HG02970 (cell line): Measurements from ENCODE around the gene SLC13A3.

ENCODE experiments used
- ATAC-seq: cut with Tn5 transposase; IDR thresholded peaks from one replicate; pipeline ENCODE4 v1.9.1; 2021; ENCODE audit warnings: mild to moderate bottlenecking, moderate library complexity, moderate number of reproducible peaks; ENCODE audit not compliant: unreplicated experiment, low FRiP score

The SLC13A3 gene

DNA sequence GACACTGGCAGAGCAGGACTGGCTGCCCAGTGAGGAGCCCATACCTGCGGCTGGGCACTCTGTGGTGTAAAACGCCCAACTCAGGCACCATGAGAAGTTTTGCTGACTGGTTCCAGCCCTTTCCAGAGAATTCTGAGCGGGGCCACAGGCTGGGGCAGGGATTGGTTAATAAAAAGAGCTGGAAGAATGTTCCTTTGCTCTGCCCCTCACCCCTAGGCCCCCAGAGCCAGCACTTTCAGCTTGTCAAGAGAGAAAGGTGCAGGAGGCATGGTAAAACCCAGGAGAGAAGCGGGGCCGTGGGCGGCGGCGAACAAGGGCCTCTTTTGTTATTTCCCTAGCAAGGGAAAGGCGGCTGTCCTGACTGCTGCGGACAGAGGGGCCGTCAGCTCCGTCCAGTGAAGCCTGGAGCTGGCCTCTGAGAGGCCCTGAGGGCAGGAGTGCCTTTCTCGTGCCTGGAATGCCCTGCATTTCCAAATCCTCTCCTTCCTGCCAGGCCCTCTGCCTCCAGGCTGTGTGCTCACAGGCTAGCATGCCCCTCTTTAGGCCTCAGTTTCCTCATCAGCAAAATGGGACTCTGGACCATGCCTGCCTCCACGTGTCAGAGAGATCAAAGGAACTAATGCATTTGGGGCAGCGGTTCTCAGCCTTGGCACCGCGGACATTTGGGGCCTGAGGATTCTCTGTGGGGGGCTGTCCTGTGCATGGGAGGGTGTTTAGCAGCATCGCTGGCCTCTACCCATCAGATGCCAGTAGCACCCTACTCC, 12.9 kb downstream of the SLC13A3 start:
- no peak for ATAC-seq

- ATAC-seq, result no peak
These were observed 13.7 kb downstream of the SLC13A3 start for GRCh38 chr20:46637427-46638133.

GRCh38 chr20:46637020-46637419, 14.2 kb downstream of the SLC13A3 start:
- no peak for ATAC-seq

GRCh38 chr20:46636514-46636913, 14.7 kb downstream of the SLC13A3 start:
- ATAC-seq, result no peak

DNA sequence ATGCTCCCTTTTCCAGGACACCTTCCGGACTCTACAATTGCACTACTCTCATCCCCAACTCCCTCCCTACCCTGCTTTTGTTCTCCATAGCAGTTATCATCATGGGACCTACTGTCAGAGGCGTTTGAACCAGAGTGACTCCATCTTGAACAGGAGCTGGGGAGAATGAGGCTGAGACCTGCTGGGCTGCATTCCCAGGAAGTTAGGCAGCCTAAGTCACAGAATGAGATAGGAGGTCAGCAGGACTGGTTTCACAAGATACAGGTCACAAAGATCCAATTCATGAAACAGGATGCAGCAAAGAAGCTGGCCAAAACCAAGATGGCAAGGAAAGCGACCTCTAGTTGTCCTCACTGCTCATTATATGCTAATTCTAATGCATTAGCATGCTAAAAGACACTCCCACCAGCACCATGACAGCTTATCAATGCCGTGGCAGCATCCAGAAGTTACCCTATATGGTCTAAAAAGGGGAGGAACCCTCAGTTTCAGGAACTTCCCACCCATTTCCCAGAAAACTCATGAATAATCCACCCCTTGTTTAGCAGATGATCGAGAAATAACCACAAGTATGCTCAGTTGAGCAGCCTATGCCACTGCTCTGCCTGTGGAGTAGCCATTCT, 15.6 kb downstream of the SLC13A3 start:
- no peak for ATAC-seq

DNA sequence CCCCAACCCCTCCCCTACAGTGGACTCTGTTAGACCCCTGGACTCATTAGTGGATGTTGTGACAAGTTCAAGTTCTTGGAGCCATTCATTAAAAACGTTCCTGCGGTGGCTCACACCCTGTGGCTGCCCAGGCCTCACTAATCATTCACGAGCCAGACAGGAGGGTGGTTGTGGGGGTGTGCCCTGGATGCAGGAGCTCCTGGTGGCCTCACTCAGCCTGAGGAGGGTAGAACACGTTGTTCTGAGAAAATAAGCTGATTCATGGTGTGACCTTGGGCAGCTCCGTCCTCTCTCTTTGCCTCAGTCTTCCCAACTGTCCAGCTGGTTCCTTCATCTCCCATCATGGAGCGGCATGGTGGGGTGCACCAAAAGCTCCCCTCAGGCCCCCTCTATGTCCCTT, 16.7 kb downstream of the SLC13A3 start:
- no peak for ATAC-seq

DNA sequence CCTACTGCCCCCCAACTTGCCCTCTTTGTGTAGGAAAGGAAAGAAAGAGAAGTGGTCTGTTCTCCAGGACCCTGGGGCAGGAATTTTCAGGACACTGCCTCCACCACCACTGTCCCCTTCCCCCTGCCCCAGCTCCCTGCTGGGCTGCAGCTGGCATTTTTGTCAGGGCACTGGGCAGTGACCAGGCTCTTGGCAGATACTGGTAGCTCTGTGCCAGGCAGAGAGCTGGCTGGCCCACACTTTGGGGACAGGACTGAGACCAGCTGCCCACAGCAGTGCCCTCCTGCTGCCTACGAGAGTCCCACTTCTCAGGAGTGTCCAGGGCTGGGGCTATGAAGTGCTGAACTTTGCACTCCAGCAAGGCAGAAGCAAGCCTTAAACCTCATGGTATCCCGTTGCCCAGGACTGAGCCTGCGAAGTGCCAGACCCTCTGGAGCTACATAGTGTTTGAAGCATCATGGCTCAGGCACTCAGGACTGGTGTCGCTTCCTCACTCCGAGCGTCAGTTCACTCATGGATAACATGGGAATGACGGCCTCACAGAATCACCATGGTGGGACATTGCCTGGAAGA, 19.3 kb downstream of the SLC13A3 start:
- ATAC-seq, result no peak

GRCh38 chr20:46631212-46631869, 19.9 kb downstream of the SLC13A3 start:
- ATAC-seq, result no peak

GRCh38 chr20:46630306-46630705, 21.0 kb downstream of the SLC13A3 start:
- ATAC-seq, result no peak

DNA sequence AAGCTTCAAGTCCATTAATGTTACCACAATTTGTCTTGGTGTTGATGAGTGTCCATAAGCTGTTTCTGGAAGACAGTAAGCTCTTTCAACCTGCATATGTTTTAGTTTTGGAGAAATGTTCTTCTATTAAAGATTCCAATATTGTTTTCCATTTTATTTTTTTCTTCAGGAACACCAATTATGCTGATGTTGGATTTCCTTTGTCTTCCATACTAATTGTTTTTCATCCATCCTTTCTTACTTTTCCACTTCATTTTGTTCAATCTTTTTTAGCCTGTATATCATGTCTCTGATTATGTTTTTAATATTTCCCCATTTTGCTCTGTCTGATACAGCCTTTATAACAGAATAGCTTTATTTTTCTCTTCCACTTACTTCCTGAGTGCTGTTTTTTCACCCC, 21.9 kb downstream of the SLC13A3 start:
- no peak for ATAC-seq

GRCh38 chr20:46627234-46627633, 24.0 kb downstream of the SLC13A3 start:
- no peak for ATAC-seq

GRCh38 chr20:46626758-46627157, 24.5 kb downstream of the SLC13A3 start:
- no peak for ATAC-seq

DNA sequence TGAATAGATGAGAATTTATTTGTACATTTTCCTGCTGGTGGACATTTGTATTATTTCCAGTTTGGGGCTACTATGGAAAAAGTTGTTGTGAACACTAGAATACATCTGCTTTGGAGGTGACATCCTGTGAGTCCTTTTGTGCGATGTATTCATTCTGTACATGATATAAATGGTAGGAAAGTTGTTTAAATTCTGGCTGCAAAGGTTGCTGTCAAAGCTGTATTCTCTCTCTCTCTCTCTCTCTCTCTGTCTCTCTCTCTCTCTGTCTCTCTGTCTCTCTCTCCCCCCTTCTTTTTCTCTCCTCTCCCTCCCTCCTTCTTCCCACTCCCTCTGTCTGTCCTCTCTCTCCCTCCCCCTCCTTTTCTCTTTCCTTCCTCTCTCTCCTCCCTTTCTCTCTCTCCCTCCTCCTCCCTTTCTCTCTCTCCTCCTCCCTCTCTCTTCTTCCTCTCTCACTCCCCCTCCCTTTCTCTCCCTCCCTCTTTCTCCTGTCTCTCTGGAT, 25.3 kb downstream of the SLC13A3 start:
- ATAC-seq, result no peak

DNA sequence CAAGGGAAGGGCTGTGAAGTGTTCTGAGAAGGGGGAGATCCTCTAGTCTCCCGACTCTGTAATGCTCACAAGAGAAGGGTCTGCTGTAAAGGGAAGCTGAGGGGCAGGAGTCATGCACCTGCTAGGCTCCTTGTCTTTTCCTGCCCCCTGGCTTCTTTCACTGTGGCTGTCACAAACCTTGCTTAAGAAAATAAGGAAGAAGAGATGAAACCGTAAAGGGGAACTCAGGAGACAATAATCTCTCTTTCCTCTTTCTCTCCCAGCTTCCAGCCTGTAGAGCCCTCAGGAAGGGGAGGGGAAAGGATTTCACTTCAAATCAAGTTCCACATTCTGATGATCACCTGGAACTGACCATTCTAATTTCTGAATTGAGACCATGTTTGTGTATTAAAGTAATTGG, 26.3 kb downstream of the SLC13A3 start:
- ATAC-seq, result no peak

DNA sequence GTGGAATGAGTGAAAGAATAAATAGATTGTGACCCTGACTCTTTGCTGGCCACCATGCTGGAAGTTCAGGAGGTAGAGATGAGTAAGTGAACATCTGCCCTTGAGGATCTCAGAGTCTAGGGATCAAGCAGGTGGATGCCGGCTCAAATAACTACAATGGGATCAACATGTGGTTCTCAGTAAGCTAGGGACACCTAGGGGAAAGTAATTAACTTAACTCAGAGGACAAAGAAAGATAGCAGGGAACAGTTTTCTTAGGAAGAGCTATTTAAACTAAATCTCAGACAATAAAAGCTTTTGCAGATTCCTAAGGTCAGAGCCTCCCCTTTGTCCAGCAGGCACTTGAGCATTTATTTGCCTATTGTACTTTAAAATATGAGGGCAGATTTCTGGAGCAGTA, 29.1 kb downstream of the SLC13A3 start:
- no peak for ATAC-seq

- no peak for ATAC-seq
These were observed 29.8 kb downstream of the SLC13A3 start for GRCh38 chr20:46621492-46621891.

GRCh38 chr20:46619445-46619844, 31.8 kb downstream of the SLC13A3 start:
- no peak for ATAC-seq

GRCh38 chr20:46618316-46619100, 32.8 kb downstream of the SLC13A3 start:
- ATAC-seq, result no peak

GRCh38 chr20:46614503-46614902, 36.8 kb downstream of the SLC13A3 start:
- no peak for ATAC-seq

GRCh38 chr20:46610145-46610544, 41.1 kb downstream of the SLC13A3 start:
- ATAC-seq, result no peak
